Measurements from ENCODE around the gene DYNLT4.

Gene DYNLT4

DNA sequence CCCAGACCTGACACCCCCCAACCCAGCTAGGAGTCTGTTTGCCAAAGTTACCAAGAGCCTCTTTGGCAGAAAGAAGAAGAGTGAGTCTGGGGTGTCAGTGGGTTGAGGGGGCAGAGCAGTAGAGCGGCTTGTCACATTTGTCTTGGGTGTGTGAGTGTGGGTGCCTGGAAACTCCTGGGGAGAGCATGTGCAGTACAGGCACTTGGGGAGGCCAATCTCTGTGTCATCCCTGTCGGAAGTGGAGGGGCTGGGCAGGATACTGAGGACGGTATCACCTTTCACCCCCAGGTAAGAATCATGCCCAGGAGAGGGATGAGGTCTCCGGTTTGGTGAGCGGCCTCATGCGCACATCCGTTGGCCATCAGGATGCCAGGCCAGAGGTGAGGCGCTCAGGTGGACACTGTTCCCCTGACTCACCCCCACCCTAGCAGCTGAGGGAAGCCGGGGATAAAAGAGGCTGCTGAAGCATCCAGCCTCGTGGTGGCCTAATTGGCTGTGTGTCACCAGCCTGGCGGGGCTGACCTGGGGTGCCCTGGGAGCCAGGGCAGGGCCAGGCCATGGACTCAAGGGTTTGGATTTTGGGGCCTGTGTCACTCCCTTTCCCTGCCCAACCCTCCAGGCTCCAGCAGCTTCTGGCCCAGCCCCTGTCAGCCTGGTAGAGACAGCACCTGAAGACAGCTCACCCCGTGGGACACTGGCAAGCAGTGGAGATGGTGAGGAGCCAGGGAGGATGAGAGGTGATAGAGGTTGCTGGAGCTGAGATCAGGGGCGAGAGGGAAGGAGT is 3.6 kb downstream of the DYNLT4 start:
- ATAC-seq, result no peak
- TF ChIP-seq ZNF8 (CRISPR knock-in tag; IDR thresholded peaks at IDR 0.05) (no peak), ISL1 (CRISPR knock-in tag; IDR thresholded peaks at IDR 0.05) (no peak), ZFP3 (CRISPR knock-in tag; IDR thresholded peaks at IDR 0.05) (no peak), ZNF565 (CRISPR knock-in tag; conservative IDR thresholded peaks at IDR 0.05; ENCODE audit: low read depth) (no peak), SNAI2 (CRISPR knock-in tag; IDR thresholded peaks at IDR 0.05) (no peak), ZC3H10 (CRISPR knock-in tag; IDR thresholded peaks at IDR 0.05) (no peak), TOX (CRISPR knock-in tag; IDR thresholded peaks at IDR 0.05; ENCODE audit: borderline replicate concordance) (no peak), OSR1 (CRISPR knock-in tag; IDR thresholded peaks at IDR 0.05) (no peak), PPARA (CRISPR knock-in tag; IDR thresholded peaks at IDR 0.05; ENCODE audit: borderline replicate concordance) (no peak), ZFP30 (CRISPR knock-in tag; IDR thresholded peaks at IDR 0.05) (no peak)

DNA sequence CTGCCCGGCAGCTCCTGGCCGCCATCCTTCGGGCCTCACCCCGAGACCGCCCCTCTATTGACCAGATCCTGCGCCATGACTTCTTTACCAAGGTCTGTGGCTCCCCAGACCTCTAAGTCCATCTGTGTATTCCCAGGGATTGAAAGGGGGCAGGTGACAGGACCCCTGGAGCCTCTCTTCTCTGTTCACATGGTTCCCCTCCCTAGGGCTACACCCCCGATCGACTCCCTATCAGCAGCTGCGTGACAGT is 4.2 kb downstream of the DYNLT4 start:
- TF ChIP-seq ZC3H10 (CRISPR knock-in tag; IDR thresholded peaks at IDR 0.05) (no peak), ISL1 (CRISPR knock-in tag; IDR thresholded peaks at IDR 0.05) (no peak), ZFP30 (CRISPR knock-in tag; IDR thresholded peaks at IDR 0.05) (no peak), TOX (CRISPR knock-in tag; IDR thresholded peaks at IDR 0.05; ENCODE audit: borderline replicate concordance) (no peak), ZFP3 (CRISPR knock-in tag; IDR thresholded peaks at IDR 0.05) (no peak), TCF4 (CRISPR knock-in tag; IDR thresholded peaks at IDR 0.05; ENCODE audit: borderline replicate concordance) (no peak), ZNF8 (CRISPR knock-in tag; IDR thresholded peaks at IDR 0.05) (no peak), RARB (CRISPR knock-in tag; IDR thresholded peaks at IDR 0.05) (no peak), ZNF565 (CRISPR knock-in tag; conservative IDR thresholded peaks at IDR 0.05; ENCODE audit: low read depth) (no peak), PPARA (CRISPR knock-in tag; IDR thresholded peaks at IDR 0.05; ENCODE audit: borderline replicate concordance) (no peak)
- TF ChIP-seq, protein P1, sequence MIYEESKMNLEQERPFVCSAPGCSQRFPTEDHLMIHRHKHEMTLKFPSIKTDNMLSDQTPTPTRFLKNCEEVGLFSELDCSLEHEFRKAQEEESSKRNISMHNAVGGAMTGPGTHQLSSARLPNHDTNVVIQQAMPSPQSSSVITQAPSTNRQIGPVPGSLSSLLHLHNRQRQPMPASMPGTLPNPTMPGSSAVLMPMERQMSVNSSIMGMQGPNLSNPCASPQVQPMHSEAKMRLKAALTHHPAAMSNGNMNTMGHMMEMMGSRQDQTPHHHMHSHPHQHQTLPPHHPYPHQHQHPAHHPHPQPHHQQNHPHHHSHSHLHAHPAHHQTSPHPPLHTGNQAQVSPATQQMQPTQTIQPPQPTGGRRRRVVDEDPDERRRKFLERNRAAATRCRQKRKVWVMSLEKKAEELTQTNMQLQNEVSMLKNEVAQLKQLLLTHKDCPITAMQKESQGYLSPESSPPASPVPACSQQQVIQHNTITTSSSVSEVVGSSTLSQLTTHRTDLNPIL (CRISPR knock-in tag; IDR thresholded peaks at IDR 0.05; ENCODE audit: low read depth), result no peak
- TF ChIP-seq, protein P2, sequence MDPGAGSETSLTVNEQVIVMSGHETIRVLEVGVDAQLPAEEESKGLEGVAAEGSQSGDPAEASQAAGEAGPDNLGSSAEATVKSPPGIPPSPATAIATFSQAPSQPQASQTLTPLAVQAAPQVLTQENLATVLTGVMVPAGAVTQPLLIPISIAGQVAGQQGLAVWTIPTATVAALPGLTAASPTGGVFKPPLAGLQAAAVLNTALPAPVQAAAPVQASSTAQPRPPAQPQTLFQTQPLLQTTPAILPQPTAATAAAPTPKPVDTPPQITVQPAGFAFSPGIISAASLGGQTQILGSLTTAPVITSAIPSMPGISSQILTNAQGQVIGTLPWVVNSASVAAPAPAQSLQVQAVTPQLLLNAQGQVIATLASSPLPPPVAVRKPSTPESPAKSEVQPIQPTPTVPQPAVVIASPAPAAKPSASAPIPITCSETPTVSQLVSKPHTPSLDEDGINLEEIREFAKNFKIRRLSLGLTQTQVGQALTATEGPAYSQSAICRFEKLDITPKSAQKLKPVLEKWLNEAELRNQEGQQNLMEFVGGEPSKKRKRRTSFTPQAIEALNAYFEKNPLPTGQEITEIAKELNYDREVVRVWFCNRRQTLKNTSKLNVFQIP (CRISPR knock-in tag; IDR thresholded peaks at IDR 0.05; ENCODE audit: borderline replicate concordance, low read depth), result no peak
- TF ChIP-seq, protein P3, sequence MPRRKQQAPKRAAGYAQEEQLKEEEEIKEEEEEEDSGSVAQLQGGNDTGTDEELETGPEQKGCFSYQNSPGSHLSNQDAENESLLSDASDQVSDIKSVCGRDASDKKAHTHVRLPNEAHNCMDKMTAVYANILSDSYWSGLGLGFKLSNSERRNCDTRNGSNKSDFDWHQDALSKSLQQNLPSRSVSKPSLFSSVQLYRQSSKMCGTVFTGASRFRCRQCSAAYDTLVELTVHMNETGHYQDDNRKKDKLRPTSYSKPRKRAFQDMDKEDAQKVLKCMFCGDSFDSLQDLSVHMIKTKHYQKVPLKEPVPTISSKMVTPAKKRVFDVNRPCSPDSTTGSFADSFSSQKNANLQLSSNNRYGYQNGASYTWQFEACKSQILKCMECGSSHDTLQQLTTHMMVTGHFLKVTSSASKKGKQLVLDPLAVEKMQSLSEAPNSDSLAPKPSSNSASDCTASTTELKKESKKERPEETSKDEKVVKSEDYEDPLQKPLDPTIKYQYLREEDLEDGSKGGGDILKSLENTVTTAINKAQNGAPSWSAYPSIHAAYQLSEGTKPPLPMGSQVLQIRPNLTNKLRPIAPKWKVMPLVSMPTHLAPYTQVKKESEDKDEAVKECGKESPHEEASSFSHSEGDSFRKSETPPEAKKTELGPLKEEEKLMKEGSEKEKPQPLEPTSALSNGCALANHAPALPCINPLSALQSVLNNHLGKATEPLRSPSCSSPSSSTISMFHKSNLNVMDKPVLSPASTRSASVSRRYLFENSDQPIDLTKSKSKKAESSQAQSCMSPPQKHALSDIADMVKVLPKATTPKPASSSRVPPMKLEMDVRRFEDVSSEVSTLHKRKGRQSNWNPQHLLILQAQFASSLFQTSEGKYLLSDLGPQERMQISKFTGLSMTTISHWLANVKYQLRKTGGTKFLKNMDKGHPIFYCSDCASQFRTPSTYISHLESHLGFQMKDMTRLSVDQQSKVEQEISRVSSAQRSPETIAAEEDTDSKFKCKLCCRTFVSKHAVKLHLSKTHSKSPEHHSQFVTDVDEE (CRISPR knock-in tag; IDR thresholded peaks at IDR 0.05), result no peak
- TF ChIP-seq, protein P4, sequence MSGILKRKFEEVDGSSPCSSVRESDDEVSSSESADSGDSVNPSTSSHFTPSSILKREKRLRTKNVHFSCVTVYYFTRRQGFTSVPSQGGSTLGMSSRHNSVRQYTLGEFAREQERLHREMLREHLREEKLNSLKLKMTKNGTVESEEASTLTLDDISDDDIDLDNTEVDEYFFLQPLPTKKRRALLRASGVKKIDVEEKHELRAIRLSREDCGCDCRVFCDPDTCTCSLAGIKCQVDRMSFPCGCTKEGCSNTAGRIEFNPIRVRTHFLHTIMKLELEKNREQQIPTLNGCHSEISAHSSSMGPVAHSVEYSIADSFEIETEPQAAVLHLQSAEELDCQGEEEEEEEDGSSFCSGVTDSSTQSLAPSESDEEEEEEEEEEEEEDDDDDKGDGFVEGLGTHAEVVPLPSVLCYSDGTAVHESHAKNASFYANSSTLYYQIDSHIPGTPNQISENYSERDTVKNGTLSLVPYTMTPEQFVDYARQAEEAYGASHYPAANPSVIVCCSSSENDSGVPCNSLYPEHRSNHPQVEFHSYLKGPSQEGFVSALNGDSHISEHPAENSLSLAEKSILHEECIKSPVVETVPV (CRISPR knock-in tag; IDR thresholded peaks at IDR 0.05), result no peak

GRCh38 chr1:44802306-44803061 is 4.7 kb downstream of the DYNLT4 start:
- ATAC-seq, result no peak
- TF ChIP-seq, protein P1 (CRISPR knock-in tag; IDR thresholded peaks at IDR 0.05; ENCODE audit: low read depth), result no peak
- no peak for TF ChIP-seq ZNF8 (CRISPR knock-in tag; IDR thresholded peaks at IDR 0.05)
- no peak for TF ChIP-seq GLIS3 (CRISPR knock-in tag; IDR thresholded peaks at IDR 0.05)
- no peak for TF ChIP-seq TOX (CRISPR knock-in tag; IDR thresholded peaks at IDR 0.05; ENCODE audit: borderline replicate concordance)
- no peak for TF ChIP-seq ESRRG (CRISPR knock-in tag; IDR thresholded peaks at IDR 0.05)
- no peak for TF ChIP-seq ZFP3 (CRISPR knock-in tag; IDR thresholded peaks at IDR 0.05)
- TF ChIP-seq PATZ1 (CRISPR knock-in tag; IDR thresholded peaks at IDR 0.05; ENCODE audit: borderline replicate concordance), result no peak
- TF ChIP-seq CSDC2 (CRISPR knock-in tag; IDR thresholded peaks at IDR 0.05), result no peak
- TF ChIP-seq ARNTL (CRISPR knock-in tag; IDR thresholded peaks at IDR 0.05; ENCODE audit: borderline replicate concordance, low read depth), result no peak
- no peak for TF ChIP-seq ZC3H10 (CRISPR knock-in tag; IDR thresholded peaks at IDR 0.05)
- TF ChIP-seq BACH2 (CRISPR knock-in tag; IDR thresholded peaks at IDR 0.05; ENCODE audit: borderline replicate concordance), result no peak
- no peak for TF ChIP-seq RARB (CRISPR knock-in tag; IDR thresholded peaks at IDR 0.05)
- no peak for TF ChIP-seq ISL1 (CRISPR knock-in tag; IDR thresholded peaks at IDR 0.05)
- TF ChIP-seq, protein P3 (CRISPR knock-in tag; IDR thresholded peaks at IDR 0.05), result no peak

More for the DNA sequence above, 4.2 kb downstream of the DYNLT4 start:
- no peak for ATAC-seq

All from SK-N-SH treated with all-trans-retinoic acid at 6 μM for 48 hours (cell line).